Measurements from ENCODE around the gene LARP1B.
"Not testable (repeated sequence)": the region's sequence is repeated elsewhere in the genome, so short reads cannot be mapped to it uniquely, and the experiment has no call there.

DNA sequence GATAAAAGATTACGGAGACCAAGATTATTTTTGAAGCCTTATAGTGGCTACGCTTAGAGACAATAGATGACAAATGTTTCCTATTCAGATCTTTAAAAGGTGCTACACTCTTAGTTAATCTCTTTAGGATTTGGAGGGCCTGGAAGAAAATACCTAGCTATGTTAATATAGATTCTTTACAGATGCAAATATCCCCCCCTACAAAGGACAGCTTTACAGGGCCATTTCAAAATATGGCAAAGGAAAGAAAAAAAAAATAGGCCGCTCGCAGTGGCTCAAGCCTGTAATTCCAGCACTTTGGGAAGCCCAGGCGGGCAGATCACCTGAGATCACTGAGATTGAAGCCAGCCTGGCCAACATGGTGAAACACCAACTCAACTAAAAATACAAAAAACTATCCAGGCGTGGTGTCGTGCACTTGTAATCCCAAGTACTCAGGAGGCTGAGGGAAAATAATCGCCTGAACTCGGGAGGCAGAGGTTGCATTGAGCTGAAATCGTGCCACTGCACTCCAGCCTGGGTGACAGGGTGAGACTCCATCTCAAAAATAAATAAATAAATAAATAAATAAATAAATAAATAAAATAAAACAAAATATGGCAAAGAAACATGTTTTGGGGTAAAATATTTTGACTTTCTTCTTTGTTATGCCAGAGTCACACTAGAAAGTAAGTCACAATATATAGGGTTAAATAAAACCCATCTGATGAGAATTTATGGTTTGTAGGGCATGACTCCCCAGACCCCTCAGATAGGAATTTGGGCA lies 5.5 kb upstream of the LARP1B start:
- TF ChIP-seq, protein P1, sequence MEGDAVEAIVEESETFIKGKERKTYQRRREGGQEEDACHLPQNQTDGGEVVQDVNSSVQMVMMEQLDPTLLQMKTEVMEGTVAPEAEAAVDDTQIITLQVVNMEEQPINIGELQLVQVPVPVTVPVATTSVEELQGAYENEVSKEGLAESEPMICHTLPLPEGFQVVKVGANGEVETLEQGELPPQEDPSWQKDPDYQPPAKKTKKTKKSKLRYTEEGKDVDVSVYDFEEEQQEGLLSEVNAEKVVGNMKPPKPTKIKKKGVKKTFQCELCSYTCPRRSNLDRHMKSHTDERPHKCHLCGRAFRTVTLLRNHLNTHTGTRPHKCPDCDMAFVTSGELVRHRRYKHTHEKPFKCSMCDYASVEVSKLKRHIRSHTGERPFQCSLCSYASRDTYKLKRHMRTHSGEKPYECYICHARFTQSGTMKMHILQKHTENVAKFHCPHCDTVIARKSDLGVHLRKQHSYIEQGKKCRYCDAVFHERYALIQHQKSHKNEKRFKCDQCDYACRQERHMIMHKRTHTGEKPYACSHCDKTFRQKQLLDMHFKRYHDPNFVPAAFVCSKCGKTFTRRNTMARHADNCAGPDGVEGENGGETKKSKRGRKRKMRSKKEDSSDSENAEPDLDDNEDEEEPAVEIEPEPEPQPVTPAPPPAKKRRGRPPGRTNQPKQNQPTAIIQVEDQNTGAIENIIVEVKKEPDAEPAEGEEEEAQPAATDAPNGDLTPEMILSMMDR (IDR thresholded peaks at IDR 0.05 in 8 of 11, conservative IDR thresholded peaks at IDR 0.05 in 3 of 11): not testable (repeated sequence)
- not testable (repeated sequence) for TF ChIP-seq POLR2AphosphoS5 (IDR thresholded peaks at IDR 0.05)

All from spleen (tissue), 7 donors.